SK-N-SH (cell line): Measurements from ENCODE around the gene BMPR1A. TPM values are rescaled to one million over a fixed set of nuclear protein-coding genes. Genes with fewer than 3 reads are reported as not detected.

Experiments
- CTCF ChIA-PET: fragments of 300-600, 350-600 bp; formaldehyde crosslinking; extraction: SDS; loops from one replicate; lab custom pipeline; 2021; lab: Yijun Ruan, JAX
- POLR2A ChIA-PET: fragments of 350-600 bp; sonication (Branson Sonifier 250); formaldehyde crosslinking; extraction: SDS; loops from one replicate; lab custom pipeline; 2020; ENCODE audit warnings: antibody characterized with exemption, inconsistent platforms; lab: Yijun Ruan, JAX
- DNase-seq: peaks from one replicate; pipeline ENCODE4 v3.0.0; 2012
- H2AFZ ChIP-seq: fragments of 200-600 bp; sonication (generic); 2 replicates; pipeline ENCODE4 v1.8.1; 2016; ENCODE audit warnings: antibody characterized with exemption, mild to moderate bottlenecking, low read depth
- H3F3A ChIP-seq: fragments of 200-600 bp; sonication (generic); replicated peaks from 2 replicates; pipeline ENCODE3; 2016; ENCODE audit warnings: antibody characterized with exemption, mild to moderate bottlenecking; ENCODE audit not compliant: insufficient read depth
- H3K27ac ChIP-seq, 2 experiments: fragments of 200-500 bp in 1 of 2; fragments of 200-600 bp in 1 of 2; sonication (Bioruptor generic) in 1 of 2; sonication (generic), shearing (Covaris generic) in 1 of 2; 2 replicates each; pipeline versions ENCODE4 v1.5.1 to v1.6.1; 2014 to 2016; ENCODE audit warnings: low read depth in 2 of 2, inconsistent platforms in 1 of 2, low read length in 1 of 2, mild to moderate bottlenecking in 1 of 2, mixed read lengths in 1 of 2
- H3K27me3 ChIP-seq: fragments of 200-600 bp; sonication (generic), shearing (Covaris generic); 2 replicates; pipeline ENCODE4 v1.6.1; 2016; ENCODE audit warnings: mixed run types; ENCODE audit not compliant: insufficient read depth
- H3K36me3 ChIP-seq, 2 experiments: fragments of 200-500 bp in 1 of 2; fragments of 200-600 bp in 1 of 2; sonication (Bioruptor generic) in 1 of 2; sonication (generic) in 1 of 2; replicated peaks in 1 of 2; 2 replicates each; pipeline versions ENCODE3 to v1.5.1; 2014 to 2016; ENCODE audit warnings: low read length in 1 of 2, mild to moderate bottlenecking in 1 of 2; ENCODE audit not compliant: insufficient read depth in 2 of 2, control insufficient read depth in 1 of 2
- H3K4me1 ChIP-seq, 2 experiments: fragments of 200-500 bp in 1 of 2; fragments of 200-600 bp in 1 of 2; sonication (Bioruptor generic) in 1 of 2; sonication (generic), shearing (Covaris generic) in 1 of 2; 2 replicates each; pipeline versions ENCODE4 v1.5.1 to v1.6.1; 2014 to 2016; ENCODE audit warnings: low read depth in 1 of 2, low read length in 1 of 2, mixed run types in 1 of 2; ENCODE audit not compliant: insufficient read depth in 2 of 2, control insufficient read depth in 1 of 2
- H3K4me2 ChIP-seq: fragments of 200-600 bp; sonication (generic), shearing (Covaris generic); 2 replicates; pipeline ENCODE4 v1.6.1; 2017; ENCODE audit warnings: mixed run types
- H3K4me3 ChIP-seq, 2 experiments: fragments of 200-500 bp in 1 of 2; fragments of 200-600 bp in 1 of 2; sonication (Bioruptor generic) in 1 of 2; sonication (generic), shearing (Covaris generic) in 1 of 2; 2 replicates each; pipeline versions ENCODE4 v1.5.1 to v1.8.1; 2014 to 2016; ENCODE audit warnings: low read depth in 2 of 2, inconsistent platforms in 1 of 2, low read length in 1 of 2, mild to moderate bottlenecking in 1 of 2, mixed read lengths in 1 of 2, moderate library complexity in 1 of 2
- H3K79me2 ChIP-seq: fragments of 200-600 bp; sonication (generic); 2 replicates; pipeline ENCODE4 v1.8.1; 2017; ENCODE audit warnings: mild to moderate bottlenecking; ENCODE audit not compliant: insufficient read depth
- H3K9ac ChIP-seq: fragments of 200-600 bp; sonication (generic); 2 replicates; pipeline ENCODE4 v1.6.1; 2017; ENCODE audit warnings: mixed run types
- H3K9me2 ChIP-seq: fragments of 200-600 bp; sonication (generic); 2 replicates; pipeline ENCODE4 v1.6.1; 2017; ENCODE audit warnings: mixed run types
- H3K9me3 ChIP-seq: fragments of 200-600 bp; sonication (generic); 2 replicates; pipeline ENCODE4 v1.6.1; 2017; ENCODE audit warnings: mixed run types, mild to moderate bottlenecking, moderate library complexity
- H4K20me1 ChIP-seq: fragments of 200-600 bp; sonication (generic); 2 replicates; pipeline ENCODE4 v1.6.1; 2017; ENCODE audit warnings: mild to moderate bottlenecking, mixed run types; ENCODE audit not compliant: insufficient read depth
- CHD2 ChIP-seq: fragments of 150-350 bp; IDR thresholded peaks from 2 replicates; pipeline ENCODE4 v1.6.1; 2018; ENCODE audit warnings: low read length; ENCODE audit not compliant: partially characterized antibody
- CTCF ChIP-seq: fragments of 200-600 bp; sonication (generic); IDR thresholded peaks from 2 replicates; pipeline ENCODE4 v1.6.1; 2017; ENCODE audit warnings: antibody characterized with exemption, mild to moderate bottlenecking, moderate library complexity
- ELF1 ChIP-seq: IDR thresholded peaks from 2 replicates; pipeline ENCODE4 v1.4.0; 2012
- EZH2phosphoT487 ChIP-seq: fragments of 200-600 bp; sonication (generic); IDR thresholded peaks from 2 replicates; pipeline ENCODE4 v1.6.1; 2017; ENCODE audit warnings: low read depth, mixed run types, mild to moderate bottlenecking, antibody characterized with exemption, moderate library complexity, borderline replicate concordance
- FOSL2 ChIP-seq: IDR thresholded peaks from 2 replicates; pipeline ENCODE4 v1.4.0; 2012; ENCODE audit warnings: low read depth, mild to moderate bottlenecking, moderate library complexity, borderline replicate concordance
- FOXJ3 ChIP-seq: sonication (generic); formaldehyde crosslinking; IDR thresholded peaks from 2 replicates; pipeline ENCODE4 v1.5.1; 2020; ENCODE audit warnings: mild to moderate bottlenecking, missing genetic modification reagents
- FOXM1 ChIP-seq: IDR thresholded peaks from 2 replicates; pipeline ENCODE4 v1.4.0; 2012; ENCODE audit warnings: low read depth, mild to moderate bottlenecking
- GABPA ChIP-seq: IDR thresholded peaks from 2 replicates; pipeline ENCODE4 v1.4.0; 2012; ENCODE audit warnings: low read depth, mild to moderate bottlenecking
- GATA2 ChIP-seq: sonication (generic); formaldehyde crosslinking; IDR thresholded peaks from 2 replicates; pipeline ENCODE4 v1.5.0; 2020; ENCODE audit warnings: mild to moderate bottlenecking, missing genetic modification reagents
- IRF3 ChIP-seq: fragments of 150-350 bp; IDR thresholded peaks from 2 replicates; pipeline ENCODE4 v1.6.1; 2016; ENCODE audit warnings: mild to moderate bottlenecking, low read depth, low read length
- MAX ChIP-seq: IDR thresholded peaks from 2 replicates; pipeline ENCODE4 v1.4.0; 2012; ENCODE audit warnings: low read depth
- MEF2A ChIP-seq: IDR thresholded peaks from 2 replicates; pipeline ENCODE4 v1.4.0; 2012; ENCODE audit warnings: low read depth, borderline replicate concordance
- PBX3 ChIP-seq: IDR thresholded peaks from 2 replicates; pipeline ENCODE4; 2012
- RCOR1 ChIP-seq: fragments of 150-350 bp; IDR thresholded peaks from 2 replicates; pipeline ENCODE4 v1.6.1; 2017; ENCODE audit warnings: antibody characterized with exemption, low read length
- SMC3 ChIP-seq: IDR thresholded peaks from 2 replicates; pipeline ENCODE4 v1.6.1; 2012; ENCODE audit warnings: low read depth, low read length, improper control_type of control experiment
- TAF1 ChIP-seq: IDR thresholded peaks from 2 replicates; pipeline ENCODE4 v1.6.1; 2012; ENCODE audit warnings: low read depth, mild to moderate bottlenecking, low read length, moderate library complexity, borderline replicate concordance
- USF1 ChIP-seq: IDR thresholded peaks from 2 replicates; pipeline ENCODE4 v1.4.0; 2012; ENCODE audit warnings: low read depth, borderline replicate concordance
- USF2 ChIP-seq: fragments of 150-350 bp; IDR thresholded peaks from 2 replicates; pipeline ENCODE4 v1.6.1; 2017; ENCODE audit warnings: antibody characterized with exemption, low read length, low read depth, borderline replicate concordance
- YY1 ChIP-seq: IDR thresholded peaks from 2 replicates; pipeline ENCODE4 v1.4.0; 2012; ENCODE audit warnings: low read depth, mild to moderate bottlenecking
- WGBS: methylation state at CpG from one replicate; pipeline ENCODE4 v1.1.6; 2017; ENCODE audit warnings: low lambda C conversion rate; 5-methylcytosine and 5-hydroxymethylcytosine counted together
- polyA plus RNA-seq, 3 experiments: library from polyadenylated mRNA; depleted of rRNA; stranded (reverse); fragments of >200 nt; gene quantifications; 2 replicates each; pipeline ENCODE4 v1.2.3, GENCODE V29; 2012

Gene BMPR1A
- polyA plus RNA-seq, 1 of the 3 experiments (the other 2 are of a cell fraction), result 12.7 TPM

- CTCF ChIA-PET, result interaction anchor here (1.0 to 1.8 kb wide), 4 partner anchors 10 to 130 kb away, joined by 3 to 7 read pairs (median 4); no protein-coding TSS in a partner anchor
- TF ChIP-seq USF2 (no peak), RCOR1 (no peak), FOXJ3 (CRISPR knock-in tag) (no peak), TAF1 (no peak), CHD2 (no peak), PBX3 (no peak), USF1 (no peak)
- Histone ChIP-seq H3K27ac (no peak overlapping the region), H3K4me3 (no peak overlapping the region), H3K27me3 (no peaks in the 10 kb centered on the region), H3K4me1 (peaks cover 7 to 21% of the 10 kb centered on the region in 2 experiments; a peak in 3 of 4 replicates), H3K79me2 (peaks cover 100% of the 10 kb centered on the region), H3K9ac (no peak overlapping the region), H4K20me1 (peaks cover 75% of the 10 kb centered on the region), H3K9me2 (no peaks in the 10 kb centered on the region), H3K9me3 (no peaks in the 10 kb centered on the region), H2AFZ (no peak overlapping the region), H3K4me2 (no peak overlapping the region), H3F3A (peaks cover 7% of the 10 kb centered on the region), H3K36me3 (no peaks in the 10 kb centered on the region)
- POLR2A ChIA-PET, result no interaction called here
- no peak for DNase-seq
- WGBS, result 96% methylated on average over 8 of the region's 10 CpGs
Measured at GRCh38 chr10:86769991-86770390, 13.6 kb downstream of the BMPR1A start.

- Histone ChIP-seq H3K27ac (no peak overlapping the region), H3K9ac (no peak overlapping the region), H4K20me1 (peaks cover 75% of the 10 kb centered on the region), H3K9me3 (no peaks in the 10 kb centered on the region), H3K4me2 (no peak overlapping the region), H2AFZ (no peak overlapping the region), H3K4me3 (no peak overlapping the region), H3K36me3 (no peaks in the 10 kb centered on the region), H3F3A (peaks cover 12% of the 10 kb centered on the region), H3K79me2 (peaks cover 100% of the 10 kb centered on the region), H3K4me1 (peaks cover 12 to 23% of the 10 kb centered on the region in 2 experiments; a peak in 3 of 4 replicates), H3K27me3 (no peaks in the 10 kb centered on the region), H3K9me2 (no peaks in the 10 kb centered on the region)
- ChIA-PET CTCF (interaction anchor here (1.2 to 1.8 kb wide), 3 partner anchors 10 to 82 kb away, joined by 3 to 7 read pairs (median 6); no protein-coding TSS in a partner anchor), POLR2A (interaction anchor here (0.6 kb wide), 1 partner anchor 191 kb away, joined by 3 read pairs; no protein-coding TSS in a partner anchor)
- DNase-seq, result no peak
- 69% methylated on average over 2 of the region's 2 CpGs for WGBS
- no peak for TF ChIP-seq SMC3
- TF ChIP-seq RCOR1, result no peak
- no peak for TF ChIP-seq PBX3
- no peak for TF ChIP-seq MEF2A
- TF ChIP-seq EZH2phosphoT487, result no peak
- TF ChIP-seq GATA2, result no peak
- no peak for TF ChIP-seq YY1
- TF ChIP-seq CTCF, result no peak
- TF ChIP-seq GABPA, result no peak
- TF ChIP-seq FOSL2, result no peak
- no peak for TF ChIP-seq FOXM1
- TF ChIP-seq ELF1, result no peak
- TF ChIP-seq IRF3, result no peak
- no peak for TF ChIP-seq MAX
- TF ChIP-seq CHD2, result no peak
Measured at GRCh38 chr10:86770412-86770960, 14.1 kb downstream of the BMPR1A start.
